Head of caudate nucleus (tissue), 42 donors: Measurements from ENCODE around the gene ACHE.
A peak's percentile ranks its signal among the peaks of the same experiment; 100 is the strongest.

Experiments
- DNase-seq, 42 donors: peaks; one replicate each; pipeline versions ENCODE4 v3.0.0 to v3.0.0-alpha.2; 2020 to 2021; ENCODE audit warnings: mixed read lengths in 7 of 42
- intact Hi-C: fragments of 100-400 bp; cut with DNase I; formaldehyde crosslinking; loops from one replicate; pipeline ENCODE4 v1.15.0; 2022

The ACHE gene

DNA sequence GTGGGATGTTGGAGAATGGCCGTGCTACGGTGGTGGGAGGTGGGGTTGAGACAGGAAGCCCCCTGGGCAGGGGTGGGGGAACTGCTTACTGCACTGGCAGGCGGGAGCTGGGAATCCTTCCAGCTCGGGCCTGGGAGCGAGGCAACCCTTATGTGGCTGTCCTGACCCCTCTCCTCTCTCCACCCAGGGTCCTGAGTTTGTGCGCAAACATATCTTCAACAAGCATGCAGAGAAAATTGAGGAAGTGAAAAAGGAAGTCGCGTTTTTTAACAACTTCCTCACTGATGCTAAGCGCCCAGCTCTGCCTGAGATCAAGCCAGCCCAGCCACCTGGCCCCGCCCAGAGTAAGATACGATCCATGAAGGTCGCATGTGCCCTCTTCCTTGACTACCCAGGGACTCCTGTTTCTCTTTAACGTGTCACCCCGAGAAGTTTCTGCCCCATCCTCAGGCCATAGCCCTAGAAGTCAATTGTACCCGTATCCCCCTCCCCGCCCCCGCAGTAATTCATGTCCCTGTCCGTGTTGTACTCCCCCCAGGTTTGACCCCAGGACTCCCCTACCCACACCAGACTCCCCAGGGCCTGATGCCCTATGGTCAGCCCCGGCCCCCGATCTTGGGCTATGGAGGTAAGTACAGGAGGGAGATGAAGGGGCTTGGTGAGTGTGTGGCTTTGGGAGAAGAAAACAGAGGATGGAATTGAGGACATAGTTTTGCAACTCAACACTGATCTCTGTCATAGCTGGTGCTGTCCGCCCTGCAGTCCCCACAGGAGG, 8.0 kb downstream of the ACHE start:
- intact Hi-C loops = no loop called here
- DNase-seq = peak in 1 of 42 donors; percentile 43

DNA sequence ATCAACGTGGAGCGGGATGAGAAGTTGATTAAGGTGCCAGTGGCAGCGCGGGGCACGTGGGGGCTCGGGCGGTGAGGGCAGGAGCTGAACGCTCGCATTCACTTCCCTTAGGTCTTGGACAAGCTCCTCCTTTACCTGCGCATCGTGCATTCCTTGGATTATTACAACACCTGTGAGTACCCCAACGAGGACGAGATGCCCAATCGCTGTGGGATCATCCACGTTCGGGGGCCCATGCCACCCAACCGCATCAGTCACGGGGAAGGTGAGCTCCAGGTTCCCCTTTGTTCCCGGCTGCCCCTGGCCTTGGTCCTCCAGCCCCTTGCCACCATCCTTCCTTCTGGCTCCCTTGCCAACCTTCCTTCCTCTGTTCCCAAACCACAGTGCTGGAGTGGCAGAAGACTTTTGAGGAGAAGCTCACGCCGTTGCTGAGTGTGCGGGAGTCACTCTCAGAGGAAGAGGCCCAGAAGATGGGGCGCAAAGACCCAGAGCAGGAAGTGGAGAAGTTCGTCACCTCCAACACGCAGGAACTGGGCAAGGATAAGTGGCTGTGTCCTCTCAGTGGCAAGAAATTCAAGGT, 8.7 kb downstream of the ACHE start:
- no peak for DNase-seq
- intact Hi-C loops = no loop called here

DNA sequence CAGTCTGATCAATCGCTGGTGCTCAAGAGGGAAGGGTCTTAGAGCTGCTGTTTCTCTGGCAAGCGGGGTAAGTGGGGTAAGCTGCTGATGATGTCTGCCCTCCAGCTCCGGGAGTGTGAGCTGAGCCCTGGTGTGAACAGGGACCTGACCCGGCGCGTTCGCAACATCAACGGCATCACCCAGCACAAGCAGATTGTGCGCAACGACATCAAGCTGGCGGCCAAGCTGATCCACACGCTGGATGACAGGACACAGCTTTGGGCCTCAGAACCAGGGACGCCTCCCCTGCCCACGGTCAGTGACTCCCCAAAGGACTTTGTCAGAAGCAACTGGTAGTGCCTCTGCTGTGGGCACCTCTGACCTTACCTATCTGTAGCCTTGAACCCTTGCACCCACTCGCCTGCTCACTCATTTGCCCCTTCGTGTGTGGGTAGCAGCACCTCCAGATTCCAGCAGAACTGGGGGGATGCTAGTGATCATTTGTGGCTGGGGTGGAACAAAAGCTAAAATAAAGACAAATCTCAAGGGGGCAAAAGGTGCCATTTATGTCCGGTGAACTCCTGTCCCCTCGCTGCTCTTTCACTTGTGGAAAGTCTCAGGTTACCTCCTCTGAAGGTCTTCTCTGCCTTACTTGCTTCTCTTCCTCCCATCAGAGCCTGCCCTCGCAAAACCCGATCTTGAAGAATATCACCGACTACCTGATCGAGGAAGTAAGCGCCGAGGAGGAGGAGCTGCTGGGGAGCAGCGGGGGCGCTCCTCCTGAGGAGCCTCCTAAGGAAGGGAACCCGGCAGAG, 9.3 kb downstream of the ACHE start:
- intact Hi-C loops = no loop called here

DNA sequence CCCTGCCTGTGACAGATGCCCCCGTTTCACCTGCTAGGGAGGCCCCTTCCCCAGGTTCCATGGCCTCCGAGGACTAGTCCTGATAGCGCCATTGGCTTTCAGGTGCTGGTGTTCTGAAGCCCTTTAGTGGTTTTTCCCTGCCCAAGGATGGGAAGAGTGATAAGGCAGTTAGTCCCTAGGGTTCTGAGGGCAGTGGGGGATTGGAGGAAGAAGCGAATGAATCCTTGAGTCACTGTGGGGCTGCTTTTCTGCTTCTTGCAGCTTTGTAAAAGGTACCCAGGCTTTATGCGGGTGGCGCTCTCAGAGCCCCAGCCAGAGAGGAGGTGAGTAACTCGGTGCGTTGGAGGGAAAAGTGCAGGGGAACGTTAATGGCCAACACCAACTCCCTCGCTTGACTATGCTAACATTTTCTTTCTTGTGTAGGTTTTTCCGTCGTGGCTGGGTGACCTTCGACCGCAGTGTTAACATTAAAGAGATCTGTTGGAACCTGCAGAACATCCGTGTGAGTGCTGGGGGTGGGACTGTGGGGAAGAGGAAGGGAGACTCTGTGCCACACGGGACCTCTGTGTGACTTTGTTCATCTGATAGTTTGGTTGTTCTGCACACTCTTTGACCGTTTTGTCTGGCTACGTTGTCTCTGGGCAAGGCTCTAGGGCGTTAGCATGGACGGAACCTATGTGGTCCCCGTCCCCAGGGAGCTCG, 10.1 kb downstream of the ACHE start:
- intact Hi-C loops = no loop called here
- DNase-seq = peak in 10 of 42 donors; percentile 35 to 76 (median 54)

More for the DNA sequence above, 9.3 kb downstream of the ACHE start:
- DNase-seq = peak in 33 of 42 donors; percentile 51 to 90 (median 72)

DNA sequence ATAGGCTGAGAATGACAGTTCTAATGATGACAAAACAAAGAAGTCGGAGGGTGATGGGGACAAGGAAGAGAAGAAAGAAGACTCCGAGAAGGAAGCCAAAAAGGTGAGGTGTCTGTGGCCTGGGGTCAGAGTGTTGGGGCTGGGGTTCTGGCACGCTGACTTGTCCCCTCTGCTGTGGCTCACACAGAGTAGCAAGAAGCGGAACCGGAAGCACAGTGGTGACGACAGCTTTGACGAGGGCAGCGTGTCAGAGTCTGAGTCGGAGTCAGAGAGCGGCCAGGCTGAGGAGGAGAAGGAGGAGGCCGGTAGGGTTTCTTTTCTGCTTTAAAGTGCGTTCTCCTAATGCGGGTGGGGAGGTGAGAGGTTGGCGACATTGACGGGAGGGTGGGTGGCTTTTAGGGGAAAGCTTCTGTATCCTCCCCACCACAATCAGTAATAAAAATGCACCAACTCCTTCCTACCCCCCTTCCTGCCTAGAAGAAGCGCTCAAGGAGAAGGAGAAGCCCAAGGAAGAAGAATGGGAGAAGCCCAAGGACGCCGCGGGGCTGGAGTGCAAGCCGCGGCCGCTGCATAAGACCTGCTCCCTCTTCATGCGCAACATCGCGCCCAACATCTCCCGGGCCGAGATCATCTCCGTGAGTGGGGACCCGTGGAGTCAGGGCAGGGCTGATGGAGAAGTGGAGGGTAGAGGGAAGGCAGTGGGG, 10.8 kb downstream of the ACHE start:
- DNase-seq = peak in 26 of 42 donors; percentile 51 to 81 (median 66)
- intact Hi-C loops = no loop called here

DNA sequence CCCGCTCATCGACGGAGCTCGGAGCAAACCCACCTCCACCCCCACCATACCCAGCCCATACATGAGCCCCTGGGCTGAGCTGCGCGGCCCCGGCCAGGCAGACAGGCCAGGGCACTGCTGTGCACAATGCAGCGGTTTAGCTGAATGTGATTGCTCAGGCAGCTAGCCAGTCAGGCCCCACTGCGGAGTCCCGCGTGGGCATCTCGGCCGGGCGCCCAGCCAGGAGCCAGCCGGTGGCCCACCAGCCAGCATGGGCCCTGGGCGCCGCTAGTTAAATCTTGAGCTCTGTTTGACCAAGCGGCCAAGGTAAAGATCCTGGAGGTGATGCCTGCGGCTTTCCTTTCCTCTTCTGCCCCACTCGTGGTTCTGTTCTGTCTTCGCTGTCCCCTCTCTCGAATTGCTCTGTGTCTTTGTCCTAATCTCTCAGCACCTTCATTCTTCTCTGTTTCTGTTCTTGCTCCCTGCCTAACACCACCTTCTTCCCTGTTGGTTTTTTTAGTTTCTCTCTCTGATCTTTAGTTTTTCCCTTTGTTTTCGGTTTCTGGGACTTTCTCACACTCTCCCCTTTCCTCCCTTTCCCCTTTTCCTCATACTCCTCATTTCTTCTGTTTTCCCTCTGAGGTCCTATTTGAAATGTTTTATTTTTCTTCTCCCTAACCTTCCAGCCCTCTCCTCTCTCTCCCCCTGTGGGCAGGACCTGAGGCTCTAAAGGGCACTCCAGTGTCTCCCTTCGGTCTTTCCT, 12.7 kb downstream of the ACHE start:
- DNase-seq = no peak
- intact Hi-C loops = no loop called here

DNA sequence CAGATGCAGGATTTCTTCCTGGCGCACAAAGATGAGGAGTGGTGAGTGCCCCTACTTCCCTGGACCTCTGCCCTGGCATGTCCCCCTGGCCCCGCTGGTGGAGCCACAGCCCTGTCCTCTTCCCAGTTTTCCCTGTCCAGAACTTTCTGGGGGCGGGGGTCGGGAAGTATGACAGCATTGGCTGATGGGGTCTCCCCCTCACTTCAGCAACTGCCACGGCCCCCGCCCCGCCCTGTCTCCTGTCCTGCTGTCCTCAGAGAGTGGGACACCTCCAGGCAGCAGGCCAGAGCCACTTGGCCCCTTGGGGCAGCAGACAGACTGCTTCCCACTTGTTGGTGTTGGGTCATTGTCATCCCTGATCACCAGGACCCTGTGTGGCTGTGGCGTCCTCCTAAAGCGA, 13.5 kb downstream of the ACHE start:
- no peak for DNase-seq
- intact Hi-C loops = no loop called here

DNA sequence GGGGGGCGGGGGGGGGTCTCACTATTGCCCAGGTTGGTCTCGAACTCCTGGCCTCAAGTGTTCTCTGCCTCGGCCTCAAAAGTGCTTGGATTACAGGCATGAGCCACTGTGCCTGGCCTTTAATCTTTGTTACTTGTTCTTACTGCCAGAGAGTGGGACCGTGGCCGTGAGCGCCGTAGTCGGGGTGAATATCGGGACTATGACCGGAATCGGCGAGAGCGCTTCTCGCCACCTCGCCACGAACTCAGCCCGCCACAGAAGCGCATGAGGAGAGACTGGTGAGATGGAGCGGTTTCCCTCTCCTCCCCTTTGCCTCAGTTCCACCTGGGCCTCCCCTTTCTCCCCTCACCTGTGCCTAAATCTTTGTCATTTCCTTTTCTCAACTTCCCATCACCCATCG, 14.6 kb downstream of the ACHE start:
- no peak for DNase-seq
- intact Hi-C loops = no loop called here

DNA sequence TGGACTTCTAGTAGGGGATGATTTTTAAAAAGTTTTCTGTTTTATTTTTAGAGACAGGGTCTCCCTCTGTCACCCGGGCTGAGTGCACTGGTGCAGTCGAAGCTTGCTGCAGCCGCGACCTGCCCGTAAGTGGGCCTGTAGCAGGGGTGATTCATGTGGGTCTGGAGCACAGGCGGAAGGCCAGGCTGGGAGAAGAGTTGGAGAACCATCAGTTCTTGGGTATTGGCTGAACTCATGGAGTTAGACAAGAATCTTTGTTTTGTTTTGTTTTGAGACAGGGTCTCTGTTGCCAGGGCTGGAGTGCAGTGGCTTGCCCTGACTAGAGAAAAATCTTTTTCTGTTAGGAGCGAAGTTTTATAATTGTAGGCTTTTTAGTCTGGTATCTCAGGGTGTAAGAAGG, 15.0 kb downstream of the ACHE start:
- DNase-seq = peak in 4 of 42 donors; percentile 25 to 76 (median 47)
- intact Hi-C loops = no loop called here

DNA sequence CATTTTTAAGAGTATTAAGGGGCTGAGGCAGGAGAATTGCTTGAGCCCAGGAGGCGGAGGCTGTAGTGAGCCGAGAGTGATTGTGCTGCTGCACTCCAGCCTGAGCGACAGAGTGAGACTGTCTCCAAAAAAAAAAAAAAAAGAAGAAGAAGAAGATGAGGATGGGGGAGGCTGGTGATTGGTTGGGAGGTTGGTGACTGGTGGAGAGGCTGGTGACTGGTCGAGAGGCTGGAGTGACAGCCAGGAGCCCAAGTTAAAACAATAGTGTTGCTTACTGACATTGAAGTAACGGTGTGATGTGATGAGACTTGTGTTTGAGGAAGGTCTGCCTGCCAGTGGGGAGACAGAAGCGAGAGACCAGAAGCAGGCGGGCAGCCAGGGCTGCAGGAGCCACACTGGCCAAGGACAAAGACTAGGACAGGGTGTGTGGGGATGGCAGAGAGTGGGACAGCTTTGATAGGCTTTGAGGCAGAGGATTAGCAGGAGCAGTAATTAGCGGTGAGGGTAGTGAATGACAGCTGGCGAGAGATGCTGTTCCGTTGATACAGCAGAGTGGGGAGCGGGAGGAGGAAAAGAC, 15.9 kb downstream of the ACHE start:
- DNase-seq = peak in 11 of 42 donors; percentile 38 to 70 (median 54)
- intact Hi-C loops = no loop called here

DNA sequence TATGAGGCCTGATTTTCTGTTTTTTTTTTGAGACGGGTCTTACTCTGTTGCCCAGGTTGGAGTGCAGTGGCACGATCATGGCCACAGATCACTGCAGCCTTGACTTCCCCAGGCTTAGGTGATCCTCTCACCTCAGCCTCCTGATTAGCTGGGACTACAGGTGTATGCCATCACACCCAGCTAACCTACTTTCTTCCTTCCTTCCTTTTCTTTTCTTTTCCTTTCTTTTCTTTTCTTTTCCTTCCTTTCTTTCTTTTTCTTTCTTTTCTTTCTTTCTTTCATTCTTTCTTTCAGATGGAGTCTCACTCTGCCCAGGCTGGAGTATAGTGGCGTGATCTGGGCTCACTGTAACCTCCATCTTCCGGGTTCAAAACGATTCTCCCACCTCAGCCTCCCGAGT, 17.0 kb downstream of the ACHE start:
- intact Hi-C loops = no loop called here
- DNase-seq = no peak

DNA sequence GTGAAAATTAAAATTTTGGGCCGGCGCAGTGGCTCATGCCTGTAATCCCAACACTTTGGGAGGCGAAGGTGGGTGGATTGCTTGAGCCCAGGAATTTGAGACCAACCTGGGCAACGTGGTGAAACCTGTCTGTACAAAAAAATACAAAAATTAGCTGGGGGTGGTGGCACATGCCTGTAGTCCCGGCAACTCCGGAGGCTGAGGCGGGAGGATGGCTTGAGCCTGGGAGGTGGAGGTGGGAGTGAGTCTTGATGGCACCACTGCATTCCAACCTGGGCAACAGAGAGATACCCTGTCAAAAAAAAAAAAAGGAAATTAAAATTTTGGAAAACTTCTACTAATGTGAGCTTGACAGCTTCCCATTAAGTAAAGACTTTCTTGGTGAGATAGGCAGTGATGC, 17.7 kb downstream of the ACHE start:
- intact Hi-C loops = no loop called here

DNA sequence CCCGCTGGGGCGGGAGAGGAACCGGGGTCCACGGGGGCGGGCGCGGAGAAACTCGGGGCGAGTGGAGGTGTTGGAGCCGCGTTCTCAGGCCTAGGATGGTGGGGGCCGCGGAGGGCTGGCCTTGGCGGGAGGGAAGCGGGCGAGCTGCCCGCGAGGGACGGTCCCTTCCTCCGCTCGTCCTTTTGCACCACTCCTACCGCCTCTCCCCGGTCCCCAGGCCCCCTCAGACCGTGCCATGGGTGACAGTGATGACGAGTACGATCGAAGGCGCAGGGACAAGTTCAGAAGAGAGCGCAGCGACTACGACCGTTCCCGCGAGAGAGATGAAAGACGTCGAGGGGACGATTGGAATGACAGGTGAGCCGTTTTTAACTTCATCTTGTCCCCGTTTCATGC, 20.3 kb downstream of the ACHE start:
- DNase-seq = peak in 1 of 42 donors; percentile 16
- intact Hi-C loops = no loop called here

More for the DNA sequence above, 17.7 kb downstream of the ACHE start:
- DNase-seq = no peak

DNA sequence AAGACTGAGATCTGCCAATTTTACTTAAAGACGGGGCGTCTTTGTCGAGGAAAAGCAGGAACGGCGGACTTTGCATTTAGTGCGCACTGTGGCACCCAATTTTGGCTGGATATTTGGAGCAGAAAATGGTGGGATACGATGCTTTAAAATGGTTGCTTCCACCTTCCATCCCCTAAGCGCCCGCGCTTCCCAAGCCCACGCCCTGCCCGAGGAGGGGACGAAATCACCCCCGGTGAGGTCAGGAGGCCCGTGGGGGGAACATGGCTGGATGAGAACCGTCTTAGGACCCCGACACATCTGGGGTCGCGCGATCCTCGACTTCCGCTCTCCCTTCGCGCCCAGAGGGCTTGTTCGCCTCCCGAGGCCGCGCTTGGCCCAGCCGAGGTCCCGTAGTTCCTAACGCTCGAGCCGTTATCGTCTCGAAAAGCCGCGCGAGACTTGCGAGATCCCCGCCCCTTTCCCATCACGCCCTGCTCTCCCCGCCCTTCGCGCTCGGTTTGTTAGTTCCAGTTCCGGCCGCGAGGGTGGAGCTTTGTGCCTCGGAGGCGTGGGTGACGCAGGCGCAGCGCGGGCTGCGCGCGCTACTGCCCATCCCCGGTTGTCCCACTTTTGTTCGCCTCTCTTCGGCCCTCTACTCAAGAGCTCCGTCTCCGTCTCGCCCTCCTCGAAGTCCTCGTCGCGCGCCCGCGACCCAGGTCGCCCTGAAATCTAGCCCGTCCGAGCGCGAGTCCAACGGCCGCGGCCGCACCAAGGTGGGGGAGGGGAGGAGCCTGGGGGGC, 20.9 kb downstream of the ACHE start, which contains the start of gene SRRT:
Gene SRRT (plus strand): TSS at position 527 of the 779 bp plus-strand sequence. CDS start 488 bp downstream, outside the sequence.
- DNase-seq = peak; percentile 97 to 100 (median 99)
- intact Hi-C loops = loop anchor here (5.0 kb wide), 1 partner anchor 37 kb away; no protein-coding TSS in a partner anchor

DNA sequence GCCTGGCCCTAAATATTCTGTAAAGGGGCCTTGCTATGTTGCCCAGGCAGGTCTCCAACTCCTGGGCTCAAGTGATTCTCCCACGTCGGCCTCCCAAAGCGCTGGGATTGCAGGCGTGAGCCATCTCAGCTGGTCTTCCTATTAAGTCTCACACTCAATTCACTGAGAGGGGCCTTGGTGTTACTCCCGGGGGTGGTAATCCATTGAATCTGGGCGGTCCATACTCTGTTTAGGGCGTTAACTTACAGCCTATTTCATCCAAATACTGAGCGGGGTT, 21.4 kb downstream of the ACHE start:
- no peak for DNase-seq
- intact Hi-C loops = loop anchor here (5.0 kb wide), 1 partner anchor 37 kb away; no protein-coding TSS in a partner anchor

DNA sequence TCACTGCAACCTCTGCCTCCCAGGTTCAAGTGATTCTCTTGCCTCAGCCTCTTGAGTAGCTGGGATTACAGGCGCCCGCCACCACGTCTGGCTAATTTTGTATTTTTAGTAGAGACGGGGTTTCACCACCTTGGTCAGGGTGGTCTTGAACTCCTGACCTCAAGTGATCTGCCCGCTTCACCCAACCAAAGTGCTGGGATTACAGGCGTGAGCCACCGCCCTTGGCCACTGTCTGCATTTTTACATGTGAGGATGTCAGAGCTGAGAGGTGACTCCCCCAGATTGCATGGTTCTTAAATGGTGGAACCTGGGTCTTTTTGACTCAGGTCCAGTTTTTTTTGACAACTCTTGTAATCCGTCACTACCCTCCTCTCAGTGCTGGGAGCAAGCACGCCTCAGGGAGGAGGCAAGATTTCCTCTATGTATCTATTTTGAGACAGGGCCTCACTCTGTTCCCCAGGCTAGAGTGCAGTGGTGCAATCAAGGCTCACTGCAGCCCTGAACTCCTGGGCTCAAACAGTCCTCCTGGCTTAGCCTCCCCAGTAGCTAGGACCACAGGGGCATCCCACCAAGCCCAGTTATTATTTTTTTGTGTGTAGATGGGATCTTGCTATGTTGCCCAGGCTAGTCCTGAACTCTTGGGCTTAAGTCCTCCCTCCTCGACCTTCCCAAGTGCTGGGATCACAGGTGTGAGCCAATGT, 21.9 kb downstream of the ACHE start:
- DNase-seq = no peak
- intact Hi-C loops = loop anchor here (5.0 kb wide), 1 partner anchor 36 kb away; no protein-coding TSS in a partner anchor
